ENCODE data around the gene PLSCR4.

DNA sequence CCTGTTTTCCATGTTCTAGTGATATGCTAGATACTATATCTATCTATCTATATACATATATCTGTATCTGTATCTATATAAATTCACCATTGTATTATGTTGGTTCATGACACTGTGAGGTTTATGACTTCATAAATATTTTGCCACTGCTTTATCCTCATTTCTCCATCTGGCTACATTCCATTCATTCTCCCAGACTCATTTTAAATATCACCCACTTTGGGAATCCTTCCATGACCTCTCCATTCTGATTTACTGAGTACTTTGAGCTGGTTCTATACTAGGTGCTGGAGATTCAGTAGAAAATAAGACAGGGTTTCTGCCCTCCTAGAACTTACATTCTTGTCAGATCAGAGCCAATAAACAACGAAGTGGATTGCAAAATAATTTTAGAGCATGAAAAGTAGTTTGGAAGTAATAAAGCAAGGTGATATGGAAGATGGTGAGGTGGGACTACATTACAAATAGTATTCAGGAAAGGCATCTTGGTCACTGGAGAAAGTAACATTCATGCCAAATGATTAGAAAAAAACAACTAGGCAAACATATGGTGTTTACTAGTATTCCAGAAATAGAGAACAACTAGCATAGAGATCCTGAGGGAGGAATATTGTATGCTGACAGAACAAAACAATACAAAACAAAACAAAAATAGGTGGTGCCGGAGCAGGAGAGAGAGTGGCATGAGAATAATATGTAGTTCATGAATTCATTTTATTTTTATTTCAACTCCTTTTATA, 11.6 kb upstream of the PLSCR4 start:
- TF ChIP-seq CTCF (IDR thresholded peaks at IDR 0.05) (no peak), CHD2 (IDR thresholded peaks at IDR 0.05; ENCODE audit: low read length, partially characterized antibody) (no peak), RNF2 (IDR thresholded peaks at IDR 0.05; ENCODE audit: borderline replicate concordance, low read depth) (no peak), MYC (IDR thresholded peaks at IDR 0.05; ENCODE audit: borderline replicate concordance, low read length) (no peak)

Measured in A549 (cell line).